HG03342 (cell line): ENCODE measurements around the gene ACY1.
"Not testable (repeated sequence)": the region's sequence is repeated elsewhere in the genome, so short reads cannot be mapped to it uniquely, and the experiment has no call there.

Experiments
- ATAC-seq: cut with Tn5 transposase; IDR thresholded peaks from one replicate; pipeline ENCODE4 v1.9.1; 2021; ENCODE audit warnings: mild to moderate bottlenecking, moderate library complexity; ENCODE audit not compliant: unreplicated experiment

ACY1 gene

DNA sequence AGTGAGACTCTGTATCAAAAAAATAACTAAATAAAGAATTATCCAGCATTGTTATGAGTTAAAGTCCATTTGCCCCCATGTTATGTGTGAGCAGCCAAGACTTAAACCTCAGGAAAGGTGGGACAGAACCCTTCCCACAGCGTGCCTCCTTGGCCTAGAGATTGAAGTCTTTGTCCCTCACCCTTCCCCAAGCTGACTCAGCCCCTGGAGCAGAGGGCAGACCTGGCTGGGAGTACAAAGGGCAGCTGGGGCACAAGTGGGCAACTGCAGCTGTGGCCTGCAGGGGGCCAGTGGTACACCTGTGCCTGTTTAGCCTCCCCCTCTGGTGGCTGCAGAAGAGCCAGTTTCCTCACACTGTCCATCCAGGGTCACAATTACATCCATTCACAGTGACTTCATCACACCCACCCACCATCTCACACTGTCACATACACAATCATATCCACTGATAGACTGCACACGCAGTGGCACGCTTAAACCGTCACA lies 940 bp upstream of the ACY1 start:
- peak; percentile 53 for ATAC-seq

DNA sequence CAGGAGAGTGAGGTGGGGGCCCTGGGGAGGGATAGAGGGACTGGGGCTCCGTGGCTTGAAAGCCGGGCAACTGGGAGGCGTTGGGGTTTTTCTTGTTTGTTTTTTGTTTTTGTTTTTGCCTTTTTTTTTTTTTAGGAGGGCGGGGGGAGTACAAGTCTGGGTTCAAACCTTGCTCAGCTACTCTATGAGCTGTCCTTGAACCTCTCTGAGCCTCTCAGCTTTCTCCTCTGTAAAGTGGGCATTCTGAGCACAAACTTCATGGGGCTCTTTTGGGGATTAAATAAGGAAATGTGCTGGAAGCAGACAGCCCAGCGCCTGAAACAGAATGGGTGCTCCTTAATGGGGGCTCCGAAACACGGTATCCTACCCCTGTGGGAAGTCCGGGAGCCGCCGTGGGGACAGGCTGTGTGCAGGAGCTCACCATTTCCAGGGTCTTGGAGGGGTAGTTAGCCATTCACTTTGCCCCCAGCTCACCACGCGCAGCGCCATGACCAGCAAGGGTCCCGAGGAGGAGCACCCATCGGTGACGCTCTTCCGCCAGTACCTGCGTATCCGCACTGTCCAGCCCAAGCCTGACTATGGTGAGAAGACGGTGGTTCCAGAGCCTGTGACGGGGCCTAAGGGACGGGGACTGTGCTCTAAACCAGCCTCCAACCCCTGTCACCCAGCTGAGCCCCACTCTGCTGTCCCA lies 388 bp downstream of the ACY1 start:
- no peak for ATAC-seq

DNA sequence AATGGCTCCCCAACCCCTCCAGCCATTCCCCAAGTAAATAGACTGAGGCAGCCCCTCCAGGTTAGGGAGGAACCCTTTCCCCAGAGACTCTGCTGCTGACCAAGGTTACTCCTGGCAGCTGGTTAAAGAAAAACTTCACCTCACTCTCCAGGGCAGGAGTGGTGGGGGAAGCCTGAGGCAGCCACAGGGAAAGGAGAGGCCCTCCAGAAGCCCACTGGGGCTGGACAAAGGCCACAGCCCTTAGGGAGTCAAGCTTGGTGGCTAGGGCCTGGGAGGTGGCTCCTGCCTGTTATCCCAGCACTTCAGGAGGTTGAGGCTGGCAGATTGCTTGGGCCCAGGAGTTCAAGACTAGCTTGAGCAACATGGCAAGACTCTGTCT lies 923 bp downstream of the ACY1 start:
- ATAC-seq, result no peak

DNA sequence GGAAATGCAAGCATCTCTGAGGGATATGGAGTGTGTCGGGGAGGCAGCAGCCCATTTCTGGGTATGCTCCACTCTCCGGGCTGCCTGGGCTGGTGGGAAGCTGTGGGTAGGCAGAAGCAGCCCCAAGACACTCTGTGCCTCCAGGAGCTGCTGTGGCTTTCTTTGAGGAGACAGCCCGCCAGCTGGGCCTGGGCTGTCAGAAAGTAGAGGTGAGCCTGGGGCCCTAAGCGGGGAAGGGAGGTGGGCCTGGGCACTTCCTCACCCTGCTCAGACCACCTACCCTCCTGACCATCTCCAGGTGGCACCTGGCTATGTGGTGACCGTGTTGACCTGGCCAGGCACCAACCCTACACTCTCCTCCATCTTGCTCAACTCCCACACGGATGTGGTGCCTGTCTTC lies 1.7 kb downstream of the ACY1 start:
- no peak for ATAC-seq

DNA sequence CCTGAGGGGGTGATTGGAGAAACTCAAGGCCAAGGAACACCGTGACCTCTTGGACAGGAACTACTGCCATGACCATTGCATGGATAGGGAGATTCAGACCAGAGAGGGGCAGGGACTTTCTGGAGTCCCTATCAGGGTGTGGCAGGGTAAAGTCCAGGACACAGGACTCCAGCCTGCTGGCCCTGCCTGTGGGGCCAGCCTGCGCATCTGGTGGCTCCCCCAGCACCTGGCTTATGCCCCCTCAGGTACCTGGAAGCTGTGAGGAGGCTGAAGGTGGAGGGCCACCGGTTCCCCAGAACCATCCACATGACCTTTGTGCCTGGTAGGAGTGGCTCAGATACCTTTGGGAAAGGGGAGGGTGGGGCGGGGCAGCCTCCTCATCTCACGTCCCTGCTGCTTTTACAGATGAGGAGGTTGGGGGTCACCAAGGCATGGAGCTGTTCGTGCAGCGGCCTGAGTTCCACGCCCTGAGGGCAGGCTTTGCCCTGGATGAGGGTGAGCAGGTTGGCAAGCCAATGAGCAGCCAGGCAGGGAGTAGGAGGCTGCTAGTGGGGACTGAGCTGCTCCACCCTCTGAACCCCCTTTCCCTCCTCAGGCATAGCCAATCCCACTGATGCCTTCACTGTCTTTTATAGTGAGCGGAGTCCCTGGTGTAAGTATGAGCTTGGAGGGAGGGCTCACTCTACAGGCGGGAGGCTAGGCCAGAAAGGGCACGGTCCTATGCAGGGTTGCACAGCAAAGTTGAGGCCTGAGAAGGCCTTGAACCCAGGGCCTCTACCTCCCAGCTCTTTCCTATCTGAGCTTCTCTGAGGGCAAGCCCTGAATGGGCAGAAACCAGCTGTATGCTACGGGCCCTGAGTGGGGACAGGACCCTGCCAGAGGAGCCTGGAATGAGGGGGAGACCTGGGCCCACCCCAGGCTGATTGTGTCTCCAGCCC lies 2.9 kb downstream of the ACY1 start:
- ATAC-seq, result no peak

DNA sequence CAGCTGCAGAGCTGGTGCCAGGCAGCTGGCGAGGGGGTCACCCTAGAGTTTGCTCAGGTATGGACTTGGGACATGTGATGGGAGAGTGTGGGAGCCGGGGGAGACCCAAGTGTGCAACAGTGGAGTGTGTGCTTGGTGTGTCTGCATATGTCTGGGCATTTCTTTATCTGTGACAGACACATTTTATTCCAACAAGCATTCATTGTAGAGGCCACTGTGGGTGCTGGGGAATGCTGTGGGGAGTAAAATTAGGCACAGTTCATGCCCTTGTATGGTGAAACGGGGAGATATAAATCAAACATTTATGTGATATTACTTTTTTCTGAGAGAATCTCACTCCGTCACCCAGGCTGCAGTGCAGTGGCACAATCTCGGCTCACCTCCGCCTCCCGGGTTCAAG lies 4.2 kb downstream of the ACY1 start:
- ATAC-seq, result no peak

DNA sequence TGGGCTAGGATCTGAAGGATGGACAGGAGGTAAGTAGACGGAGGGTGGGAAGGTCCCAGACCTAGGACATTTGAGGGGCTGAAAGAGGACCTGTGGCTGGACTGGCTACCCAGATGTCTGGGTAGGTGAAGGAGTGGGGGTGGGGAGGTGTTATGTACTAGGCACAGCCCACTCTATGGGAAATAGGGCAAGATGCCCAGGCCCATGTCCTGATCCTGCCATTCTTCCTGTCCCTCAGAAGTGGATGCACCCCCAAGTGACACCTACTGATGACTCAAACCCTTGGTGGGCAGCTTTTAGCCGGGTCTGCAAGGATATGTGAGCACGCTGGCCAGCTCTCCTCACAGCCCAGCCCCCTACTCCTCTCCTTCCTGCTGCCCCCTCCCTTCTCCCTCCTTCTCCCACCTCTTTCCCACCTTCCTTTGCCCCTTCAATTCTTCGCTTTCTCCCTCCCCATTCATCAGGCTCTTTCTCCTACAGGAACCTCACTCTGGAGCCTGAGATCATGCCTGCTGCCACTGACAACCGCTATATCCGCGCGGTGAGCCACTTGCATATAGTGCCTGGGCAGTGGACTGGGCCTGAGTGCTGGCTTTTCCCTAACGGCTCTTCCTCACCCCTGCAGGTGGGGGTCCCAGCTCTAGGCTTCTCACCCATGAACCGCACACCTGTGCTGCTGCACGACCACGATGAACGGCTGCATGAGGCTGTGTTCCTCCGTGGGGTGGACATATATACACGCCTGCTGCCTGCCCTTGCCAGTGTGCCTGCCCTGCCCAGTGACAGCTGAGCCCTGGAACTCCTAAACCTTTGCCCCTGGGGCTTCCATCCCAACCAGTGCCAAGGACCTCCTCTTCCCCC lies 5.2 kb downstream of the ACY1 start:
- no peak for ATAC-seq

DNA sequence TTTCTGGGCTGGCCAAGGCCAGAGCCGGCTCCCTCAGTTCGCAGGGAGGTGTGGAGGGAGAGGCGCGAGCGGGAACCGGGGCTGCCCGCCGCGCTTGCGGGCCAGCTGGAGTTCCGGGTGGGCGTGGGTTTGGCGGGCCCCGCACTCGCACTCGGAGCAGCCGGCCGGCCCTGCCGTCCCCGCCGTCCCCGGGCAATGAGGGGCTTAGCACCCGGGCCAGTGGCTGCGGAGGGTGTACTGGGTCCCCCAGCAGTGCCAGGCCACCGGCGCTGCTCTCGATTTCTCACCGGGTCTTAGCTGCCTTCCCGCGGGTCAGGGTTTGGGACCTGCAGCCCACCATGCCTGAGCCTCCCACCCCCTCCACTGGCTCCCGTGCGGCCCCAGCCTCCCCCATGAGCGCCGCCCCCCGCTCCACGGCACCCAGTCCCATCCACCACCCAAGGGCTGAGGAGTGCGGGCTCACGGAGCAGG lies 7.2 kb downstream of the ACY1 start:
- ATAC-seq, result not testable (repeated sequence)

DNA sequence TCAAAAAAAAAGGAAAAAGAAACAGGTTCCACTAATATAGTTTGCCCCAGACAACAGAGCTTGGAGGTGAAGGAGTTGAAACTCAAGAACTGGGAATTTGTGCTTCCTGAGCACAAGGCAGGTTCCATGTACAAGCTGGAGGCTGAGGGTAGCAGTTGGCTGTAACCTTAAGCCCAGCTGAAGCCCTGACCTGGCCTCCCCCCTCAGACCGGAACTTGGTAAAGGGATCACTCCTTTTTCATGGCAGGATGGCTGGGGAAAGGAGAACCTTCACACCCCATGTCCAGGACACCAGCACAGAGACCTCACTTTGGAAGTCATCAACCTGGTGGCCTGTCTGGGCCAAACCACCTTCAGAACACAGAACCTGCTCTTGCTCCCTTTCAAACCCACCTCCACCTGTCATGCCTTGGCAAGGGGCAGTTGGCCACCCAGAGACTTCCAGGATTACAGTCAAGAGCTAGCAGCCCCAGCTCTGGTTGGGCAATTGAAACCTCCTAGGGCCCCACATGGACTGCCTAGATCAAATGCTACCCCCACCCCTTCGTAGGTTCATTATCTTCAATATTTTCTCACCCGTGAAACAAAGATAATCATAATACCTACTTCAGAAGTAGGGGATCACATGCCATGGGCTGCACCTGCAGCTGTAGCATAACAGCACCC lies 8.8 kb downstream of the ACY1 start:
- no peak for ATAC-seq

DNA sequence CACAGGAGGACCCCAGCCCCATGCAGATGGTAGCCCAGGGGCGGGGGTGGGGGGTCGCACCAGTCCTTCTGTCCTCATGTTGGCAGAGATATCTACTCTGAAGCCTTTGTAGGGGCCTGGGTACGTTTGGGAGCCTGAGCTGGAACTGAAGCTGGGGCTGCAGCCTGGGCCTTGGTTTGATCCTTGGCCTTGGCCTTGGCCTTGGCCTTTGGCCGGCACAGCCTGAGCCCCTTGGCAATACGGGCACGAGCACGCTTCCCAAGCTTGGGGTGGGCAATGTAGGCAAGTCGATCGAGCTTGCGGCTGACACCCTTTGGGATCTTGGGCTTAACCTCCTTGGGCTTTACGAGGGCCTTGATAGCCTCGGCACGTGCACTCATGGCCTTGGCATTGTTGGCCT lies 10.3 kb downstream of the ACY1 start:
- ATAC-seq, result not testable (repeated sequence)

DNA sequence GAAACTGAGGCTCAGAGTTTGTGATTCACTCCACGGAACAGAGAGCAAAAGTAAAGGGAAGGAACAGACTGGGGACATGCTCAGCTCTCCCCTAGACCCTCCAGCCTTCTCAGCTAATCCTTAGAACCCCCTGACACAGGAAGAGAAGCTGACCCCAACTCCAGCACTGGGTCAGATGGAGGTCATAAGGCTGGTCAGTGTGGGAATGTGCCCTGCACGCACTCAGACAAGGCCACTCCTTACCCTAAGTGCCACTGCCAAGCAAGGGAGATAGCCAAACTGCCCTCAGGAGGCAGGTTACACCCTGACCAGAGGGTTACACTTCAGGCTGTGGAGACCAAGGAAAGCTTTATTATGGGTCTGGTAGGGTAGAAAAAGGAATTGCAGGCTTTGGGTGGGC lies 11.2 kb downstream of the ACY1 start:
- ATAC-seq, result no peak

DNA sequence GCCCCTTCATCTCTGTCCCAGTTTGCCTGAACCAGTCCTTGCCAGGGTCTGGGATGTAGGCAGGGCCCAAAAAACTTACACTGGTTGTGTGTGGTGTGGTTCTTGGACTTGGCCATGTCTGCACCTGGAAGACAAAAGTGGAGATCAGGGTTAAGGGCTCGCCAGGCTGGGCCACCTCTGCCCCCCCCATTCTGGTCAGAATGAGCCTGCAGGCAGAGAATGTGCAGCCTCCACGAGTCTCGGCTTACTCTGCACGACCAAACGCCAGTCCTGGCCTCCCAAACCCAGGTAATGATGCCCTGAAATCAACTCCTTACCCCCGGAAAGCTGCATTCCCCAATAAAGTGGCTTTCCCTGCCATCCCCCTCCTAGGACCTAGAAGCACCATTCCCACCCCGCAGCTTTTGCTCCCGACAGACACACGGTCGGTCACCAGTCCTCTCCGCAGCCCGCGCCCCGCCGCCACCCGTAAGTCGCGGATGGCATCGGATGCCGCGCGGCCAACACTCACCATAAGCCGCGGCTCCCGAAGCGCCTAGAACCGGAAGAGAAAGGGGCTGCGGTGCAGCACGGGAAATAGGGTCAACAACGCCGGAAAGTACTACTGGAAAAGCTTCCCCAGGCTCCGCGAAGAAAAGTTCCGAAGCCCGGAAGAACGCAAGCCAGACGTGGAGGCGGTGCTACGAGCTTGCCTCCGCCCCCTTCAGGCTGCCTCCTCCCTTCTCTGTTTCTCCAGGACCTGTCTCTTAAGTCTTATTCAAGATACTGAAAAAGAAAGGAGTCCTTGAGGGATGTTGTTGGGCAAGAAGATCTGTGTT lies 12.2 kb downstream of the ACY1 start, which contains the start of gene RPL29:
Gene RPL29 (minus strand): TSS at position 550 of the 818 bp plus-strand sequence. CDS start 434 bp downstream, at position 116.
- ATAC-seq, result peak; percentile 85

DNA sequence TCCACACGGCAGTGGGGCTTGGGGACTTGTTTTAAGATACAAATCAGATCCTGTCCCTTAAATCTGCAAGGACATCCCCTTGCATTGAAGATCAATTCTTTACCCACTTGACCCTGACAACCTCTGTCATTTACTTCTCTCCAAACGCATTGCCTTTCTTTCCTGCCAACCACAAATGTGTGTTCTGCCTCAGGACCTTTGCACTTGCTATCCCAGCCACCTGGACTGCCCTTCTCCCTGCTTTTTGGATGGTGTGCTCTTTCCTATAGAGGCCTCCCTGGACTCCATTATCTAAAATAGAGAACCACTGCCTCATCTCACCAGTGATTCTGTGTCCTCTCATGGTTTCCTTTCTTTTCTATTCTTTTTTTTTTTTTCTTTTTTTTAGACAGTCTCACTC lies 13.8 kb downstream of the ACY1 start:
- ATAC-seq, result no peak

DNA sequence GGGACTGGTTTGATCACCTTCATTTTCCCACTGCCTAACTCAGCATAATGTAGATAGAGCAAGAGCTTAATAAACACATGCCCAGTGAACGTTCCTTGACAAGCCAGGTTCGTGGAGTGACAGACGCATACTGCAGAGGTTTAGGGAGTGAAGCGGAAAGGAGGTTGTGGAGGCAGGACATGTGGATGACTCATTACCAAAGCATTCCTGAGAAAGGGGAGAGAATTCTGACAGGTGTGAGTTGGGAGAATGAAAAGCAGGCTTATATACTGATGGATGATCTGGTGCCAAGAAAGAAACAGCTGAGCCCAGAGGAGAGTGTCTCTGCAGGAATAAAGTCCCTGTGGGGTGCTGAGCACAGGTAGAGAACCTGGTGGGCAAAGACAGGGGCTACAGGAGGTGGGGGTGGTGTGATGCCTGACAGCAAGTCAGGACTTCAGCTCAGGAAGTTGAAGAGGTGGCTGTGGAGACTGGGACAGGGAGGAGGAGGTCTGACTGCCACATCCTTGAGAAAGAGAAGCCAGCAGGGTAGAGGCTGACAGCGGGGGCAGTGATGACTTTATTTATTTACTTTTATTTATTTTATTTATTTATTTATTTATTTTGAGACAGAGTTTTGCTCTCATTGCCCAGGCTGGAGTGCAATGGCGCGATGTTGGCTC lies 14.7 kb downstream of the ACY1 start:
- no peak for ATAC-seq

DNA sequence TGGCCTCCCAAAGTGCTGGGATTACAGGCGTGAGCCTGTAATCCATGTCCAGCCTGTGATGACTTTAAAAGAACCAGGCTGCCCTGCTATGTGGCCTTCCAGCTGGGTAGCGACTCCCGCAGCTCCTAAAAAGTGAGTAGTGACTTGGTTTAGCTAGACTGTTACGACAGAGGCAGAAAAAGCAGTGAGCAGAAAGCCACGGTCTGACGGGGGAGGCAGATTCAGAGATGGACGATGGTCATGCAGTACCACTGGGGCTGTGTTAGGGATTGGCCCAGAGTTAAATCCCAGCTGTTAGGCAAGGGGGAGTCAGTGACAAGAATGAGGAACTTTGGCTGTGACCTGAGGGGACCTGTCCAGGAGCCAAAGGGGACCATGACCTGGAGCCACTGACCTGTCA lies 15.4 kb downstream of the ACY1 start:
- no peak for ATAC-seq

DNA sequence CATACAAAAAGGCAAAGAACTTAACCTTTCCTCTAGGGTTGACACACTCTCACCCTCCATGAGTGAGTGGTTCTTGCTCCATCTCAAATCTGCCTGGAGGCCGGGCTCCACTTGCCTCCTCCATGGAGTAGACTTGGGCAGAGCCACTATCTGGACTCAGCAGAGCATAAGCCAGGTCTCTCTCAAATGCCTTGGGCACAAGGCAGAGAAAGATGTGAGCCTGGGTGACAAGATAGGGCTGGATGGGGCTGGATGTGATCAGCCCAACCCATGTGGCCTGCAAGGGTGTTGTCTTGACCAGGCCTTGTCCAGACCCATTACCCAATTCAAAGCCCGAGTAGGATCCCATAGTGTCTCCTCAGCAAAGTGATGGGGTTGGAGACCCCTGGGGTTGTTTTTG lies 16.5 kb downstream of the ACY1 start:
- ATAC-seq, result no peak

DNA sequence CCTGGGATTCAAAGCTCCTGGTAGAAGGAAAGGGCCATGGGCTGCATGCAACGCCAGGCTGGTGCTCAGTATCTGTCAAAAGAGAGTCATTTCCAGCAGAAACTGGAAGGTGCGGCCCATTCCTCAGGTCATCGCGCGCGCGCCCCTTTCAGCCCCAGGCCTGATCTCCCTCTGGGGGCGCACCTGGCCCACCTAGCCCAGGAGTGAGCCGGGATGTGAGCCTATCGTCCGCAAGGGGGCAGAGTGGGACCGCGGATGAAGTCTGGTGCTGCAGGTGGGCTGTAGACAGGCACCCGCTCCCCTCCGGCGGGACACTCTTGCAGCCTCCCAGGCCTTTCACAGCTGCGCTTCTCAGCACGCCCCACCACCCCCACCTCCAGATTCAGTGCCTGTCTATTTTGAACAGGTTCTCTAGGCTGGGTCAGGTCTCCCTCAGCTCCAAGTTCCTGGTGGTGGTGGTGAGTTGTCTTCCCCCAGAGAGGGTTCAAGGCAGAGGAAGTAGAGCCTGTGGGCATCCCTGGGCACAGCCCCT lies 18.2 kb downstream of the ACY1 start:
- peak; percentile 77 for ATAC-seq

DNA sequence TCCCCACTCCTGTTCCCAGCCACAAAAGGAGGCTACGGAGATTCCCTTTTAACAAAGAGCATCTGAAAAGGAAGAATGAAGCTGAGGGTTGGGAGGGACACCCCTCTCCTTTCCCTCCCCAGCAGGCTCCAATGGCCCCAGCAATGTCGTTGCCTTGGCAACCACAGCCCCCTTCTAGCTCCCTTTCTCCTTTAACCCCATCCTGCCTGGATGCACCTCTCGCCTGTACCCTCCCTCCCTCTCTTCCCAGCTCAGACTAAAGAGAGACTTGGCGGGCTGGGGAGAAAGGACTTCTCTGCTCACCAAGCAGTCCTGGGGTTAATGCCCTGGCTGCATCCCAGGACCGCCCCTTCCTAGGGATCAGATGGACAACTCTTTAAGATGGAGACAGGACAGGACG lies 19.4 kb downstream of the ACY1 start:
- no peak for ATAC-seq
